Lower leg skin (tissue), 4 donors: ENCODE data around the gene KITLG. TPM values are rescaled to one million over a fixed set of nuclear protein-coding genes. Genes with fewer than 3 reads are reported as not detected.

Experiments used
- DNase-seq, 2 donors: peaks; one replicate each; pipeline ENCODE4 v3.0.0-alpha.2; 2019; ENCODE audit warnings: low spot score in 2 of 2
- H3K4me3 ChIP-seq: fragments of 200-600 bp; sonication (generic); 2 replicates; pipeline ENCODE4 v1.5.1; 2017; ENCODE audit warnings: mild to moderate bottlenecking, low read depth; ENCODE audit not compliant: poor library complexity, severe bottlenecking
- CTCF ChIP-seq, 3 donors: fragments of 450-650 bp; IDR thresholded peaks; one replicate each; pipeline ENCODE4 v1.5.1; 2016; ENCODE audit warnings: antibody characterized with exemption in 3 of 3, mild to moderate bottlenecking in 3 of 3, moderate library complexity in 2 of 3
- POLR2A ChIP-seq, 2 donors: fragments of 450-650 bp; IDR thresholded peaks; one replicate each; pipeline ENCODE4 v1.6.1; 2016 to 2017; ENCODE audit warnings: antibody characterized with exemption in 2 of 2, mild to moderate bottlenecking in 1 of 2, moderate library complexity in 1 of 2
- WGBS, 2 donors: methylation state at CpG; one replicate each; pipeline ENCODE4 v1.1.5; 2018; 5-methylcytosine and 5-hydroxymethylcytosine counted together
- intact Hi-C: fragments of 100-400 bp; cut with DNase I; formaldehyde crosslinking; loops from one replicate; pipeline ENCODE4 v1.15.0; 2023; ENCODE audit warnings: low total_unique reads
- total RNA-seq, 4 donors: library from RNA; depleted of rRNA; stranded (reverse); fragments of >200 nt; gene quantifications; one replicate each; pipeline ENCODE4 v1.1.0, GENCODE V29; 2016

Gene KITLG
- total RNA-seq, 4 donors from 2014 or later, result 5.5 to 12.0 (median 7.6) TPM

GRCh38 chr12:88574278-88574677, 6.0 kb downstream of the KITLG start:
- no peak overlapping the region for H3K4me3 ChIP-seq
- no peak for TF ChIP-seq CTCF (IDR thresholded peaks at IDR 0.05)
- TF ChIP-seq POLR2A (IDR thresholded peaks at IDR 0.05), result no peak
- WGBS, 2 donors, result 19 to 27% methylated on average over 2 of the region's 2 CpGs
- no peak for DNase-seq
- intact Hi-C loops, result no loop called here

- DNase-seq, result no peak
- no peak overlapping the region for H3K4me3 ChIP-seq
- intact Hi-C loops, result no loop called here
- no peak for TF ChIP-seq CTCF (IDR thresholded peaks at IDR 0.05)
- TF ChIP-seq POLR2A (IDR thresholded peaks at IDR 0.05), result no peak
- 91 to 92% methylated on average over 4 of the region's 4 CpGs for WGBS, 2 donors
Measured at GRCh38 chr12:88573583-88573982, 6.7 kb downstream of the KITLG start.

GRCh38 chr12:88572781-88573549, 7.3 kb downstream of the KITLG start:
- TF ChIP-seq POLR2A (IDR thresholded peaks at IDR 0.05) (no peak), CTCF (IDR thresholded peaks at IDR 0.05) (no peak)
- intact Hi-C loops, result no loop called here
- DNase-seq, result no peak
- no peak overlapping the region for H3K4me3 ChIP-seq
- WGBS, 2 donors, result 30 to 38% methylated on average over 4 of the region's 4 CpGs

GRCh38 chr12:88571543-88571942, 8.7 kb downstream of the KITLG start:
- no peak for TF ChIP-seq CTCF (IDR thresholded peaks at IDR 0.05)
- TF ChIP-seq POLR2A (IDR thresholded peaks at IDR 0.05), result no peak

GRCh38 chr12:88570103-88570502, 10.2 kb downstream of the KITLG start:
- 39 to 41% methylated on average over 1 of the region's 1 CpG for WGBS, 2 donors
- TF ChIP-seq POLR2A (IDR thresholded peaks at IDR 0.05), result no peak
- H3K4me3 ChIP-seq, result no peak overlapping the region
- intact Hi-C loops, result no loop called here
- DNase-seq, result no peak

More at GRCh38 chr12:88571543-88571942, 8.7 kb downstream of the KITLG start:
- 55 to 70% methylated on average over 1 of the region's 1 CpG for WGBS, 2 donors
- no peak overlapping the region for H3K4me3 ChIP-seq
- intact Hi-C loops, result no loop called here
- no peak for DNase-seq

- H3K4me3 ChIP-seq, result no peak overlapping the region
- intact Hi-C loops, result no loop called here
- TF ChIP-seq CTCF (IDR thresholded peaks at IDR 0.05), result no peak
- 57 to 70% methylated on average over 4 of the region's 4 CpGs for WGBS, 2 donors
- DNase-seq, result no peak
Measured at GRCh38 chr12:88566430-88566829, 13.8 kb downstream of the KITLG start.
